Neural crest cell (in vitro differentiated cells): ENCODE data around the gene TSPYL4. TPM values are rescaled to one million over a fixed set of nuclear protein-coding genes. Genes with fewer than 3 reads are reported as not detected.

Source experiments
- DNase-seq: peaks from one replicate; pipeline ENCODE4 v3.0.0; 2021; ENCODE audit warnings: low read depth, mixed read lengths, low spot score
- H3K27ac Mint-ChIP-seq: one replicate; pipeline ENCODE4 v1.8.0; 2021; ENCODE audit warnings: mild to moderate bottlenecking, mixed read lengths; ENCODE audit not compliant: unreplicated experiment
- H3K27me3 Mint-ChIP-seq: 2 replicates; pipeline ENCODE4 v1.8.0; 2021; ENCODE audit warnings: low read depth, mild to moderate bottlenecking, mixed read lengths
- H3K36me3 Mint-ChIP-seq: 2 replicates; pipeline ENCODE4 v1.8.0; 2021; ENCODE audit warnings: low read depth, mild to moderate bottlenecking, mixed read lengths
- H3K4me1 Mint-ChIP-seq: 2 replicates; pipeline ENCODE4 v1.8.0; 2021; ENCODE audit warnings: mixed read lengths
- H3K4me3 Mint-ChIP-seq: one replicate; pipeline ENCODE4 v1.8.0; 2021; ENCODE audit warnings: mild to moderate bottlenecking, mixed read lengths
- H3K9me3 Mint-ChIP-seq: 2 replicates; pipeline ENCODE4 v1.8.0; 2021; ENCODE audit warnings: mixed read lengths
- CTCF ChIP-seq: fragments of 200-600 bp; sonication (generic); conservative IDR thresholded peaks from 2 replicates; pipeline ENCODE4 v1.5.0; 2021; ENCODE audit warnings: antibody characterized with exemption, mild to moderate bottlenecking
- total RNA-seq: library from RNA; stranded (reverse); gene quantifications from 2 replicates; pipeline ENCODE4 v1.2.1, GENCODE V29; 2021

Gene TSPYL4
- total RNA-seq, 1 donor from 2014 or later = 55.0 TPM

GRCh38 chr6:116251568-116252384 lies 2.1 kb downstream of the TSPYL4 start:
- Mint-ChIP-seq H3K36me3 (peaks cover 9% of the 10 kb centered on the region), H3K4me3 (no peak overlapping the region), H3K27me3 (no peaks in the 10 kb centered on the region), H3K27ac (no peak overlapping the region), H3K9me3 (no peaks in the 10 kb centered on the region), H3K4me1 (peaks cover 39% of the 10 kb centered on the region)
- no peak for TF ChIP-seq CTCF
- no peak for DNase-seq

GRCh38 chr6:116248577-116248976 lies 5.3 kb downstream of the TSPYL4 start:
- H3K27ac Mint-ChIP-seq = no peak overlapping the region
- peak overlapping the region; percentile 20 for H3K4me3 Mint-ChIP-seq
- no peak for TF ChIP-seq CTCF
- no peaks in the 10 kb centered on the region for H3K9me3 Mint-ChIP-seq
- DNase-seq = no peak
- peaks cover 39% of the 10 kb centered on the region for H3K4me1 Mint-ChIP-seq
- H3K27me3 Mint-ChIP-seq = no peaks in the 10 kb centered on the region
- H3K36me3 Mint-ChIP-seq = peaks cover 9% of the 10 kb centered on the region

GRCh38 chr6:116247285-116247684 lies 6.6 kb downstream of the TSPYL4 start:
- Mint-ChIP-seq H3K27ac (no peak overlapping the region), H3K36me3 (peaks cover 7% of the 10 kb centered on the region), H3K27me3 (no peaks in the 10 kb centered on the region), H3K4me3 (no peak overlapping the region), H3K4me1 (peaks cover 36% of the 10 kb centered on the region), H3K9me3 (no peaks in the 10 kb centered on the region)
- DNase-seq = no peak
- TF ChIP-seq CTCF = no peak

- Mint-ChIP-seq H3K9me3 (no peaks in the 10 kb centered on the region), H3K4me1 (peaks cover 25% of the 10 kb centered on the region), H3K27me3 (no peaks in the 10 kb centered on the region), H3K36me3 (peaks cover 2% of the 10 kb centered on the region), H3K27ac (no peak overlapping the region), H3K4me3 (no peak overlapping the region)
- no peak for TF ChIP-seq CTCF
- DNase-seq = no peak
Measured at GRCh38 chr6:116246089-116246488, 7.8 kb downstream of the TSPYL4 start.

GRCh38 chr6:116244284-116244683 lies 9.6 kb downstream of the TSPYL4 start:
- no peaks in the 10 kb centered on the region for H3K27me3 Mint-ChIP-seq
- no peak for TF ChIP-seq CTCF
- DNase-seq = no peak
- H3K27ac Mint-ChIP-seq = no peak overlapping the region
- H3K4me1 Mint-ChIP-seq = peaks cover 11% of the 10 kb centered on the region
- H3K9me3 Mint-ChIP-seq = no peaks in the 10 kb centered on the region
- no peak overlapping the region for H3K4me3 Mint-ChIP-seq
- peaks cover 2% of the 10 kb centered on the region for H3K36me3 Mint-ChIP-seq
